ENCODE data around the gene JPT2.
"Not testable (repeated sequence)": the region's sequence is repeated elsewhere in the genome, so short reads cannot be mapped to it uniquely, and the experiment has no call there.

Gene JPT2

DNA sequence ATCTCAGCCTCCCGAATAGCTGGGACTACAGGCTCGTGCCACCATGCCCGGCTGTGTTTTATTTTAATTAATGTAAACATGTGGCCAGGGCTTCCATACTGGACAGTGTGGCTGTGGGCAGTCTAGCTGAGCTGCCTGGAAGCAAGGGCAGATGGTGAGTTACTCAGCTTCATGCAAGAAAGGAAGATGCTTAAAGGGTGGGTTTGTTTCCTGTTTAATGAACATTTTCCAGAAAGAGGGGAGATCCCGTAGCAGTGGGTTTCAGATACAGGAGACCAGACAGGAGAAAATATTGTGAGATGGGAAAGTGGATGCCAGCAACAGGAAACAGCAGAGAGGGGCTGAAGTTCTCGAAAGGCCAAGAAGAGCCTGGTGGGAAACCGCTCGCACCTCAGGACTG, 35.3 kb downstream of the JPT2 start:
- Histone ChIP-seq H4K20me1 (ENCODE audit: control insufficient read depth, insufficient read depth, low read depth, low read length) (peaks cover 5% of the 10 kb centered on the region; the same call in 1 of the 2 replicates), H3F3A (ENCODE audit: control insufficient read depth, insufficient read depth) (peaks cover 42% of the 10 kb centered on the region), H3K4me2 (ENCODE audit: low read length) (peak overlapping the region; percentile 97), H3K9me3 (ENCODE audit: control insufficient read depth, insufficient read depth, low read length) (no peaks in the 10 kb centered on the region), H3K27ac (ENCODE audit: low read depth, low read length) (peak overlapping the region; percentile 99), H3K4me3 (ENCODE audit: low read length) (peak overlapping the region; percentile 80), H3K79me2 (ENCODE audit: control insufficient read depth, low read length) (peaks cover 91% of the 10 kb centered on the region), H3K9me2 (replicated peaks; ENCODE audit: control insufficient read depth, low read length) (no peaks in the 10 kb centered on the region), H3K4me1 (ENCODE audit: control insufficient read depth, low read length) (peaks cover 96% of the 10 kb centered on the region), H3K27me3 (ENCODE audit: control insufficient read depth, low read length) (no peaks in the 10 kb centered on the region), H3K36me3 (ENCODE audit: control insufficient read depth, low read length) (peaks cover 46% of the 10 kb centered on the region)
- TF ChIP-seq EZH2phosphoT487 (IDR thresholded peaks at IDR 0.05; ENCODE audit: borderline replicate concordance, low read length): no peak
- TF ChIP-seq, protein P1, sequence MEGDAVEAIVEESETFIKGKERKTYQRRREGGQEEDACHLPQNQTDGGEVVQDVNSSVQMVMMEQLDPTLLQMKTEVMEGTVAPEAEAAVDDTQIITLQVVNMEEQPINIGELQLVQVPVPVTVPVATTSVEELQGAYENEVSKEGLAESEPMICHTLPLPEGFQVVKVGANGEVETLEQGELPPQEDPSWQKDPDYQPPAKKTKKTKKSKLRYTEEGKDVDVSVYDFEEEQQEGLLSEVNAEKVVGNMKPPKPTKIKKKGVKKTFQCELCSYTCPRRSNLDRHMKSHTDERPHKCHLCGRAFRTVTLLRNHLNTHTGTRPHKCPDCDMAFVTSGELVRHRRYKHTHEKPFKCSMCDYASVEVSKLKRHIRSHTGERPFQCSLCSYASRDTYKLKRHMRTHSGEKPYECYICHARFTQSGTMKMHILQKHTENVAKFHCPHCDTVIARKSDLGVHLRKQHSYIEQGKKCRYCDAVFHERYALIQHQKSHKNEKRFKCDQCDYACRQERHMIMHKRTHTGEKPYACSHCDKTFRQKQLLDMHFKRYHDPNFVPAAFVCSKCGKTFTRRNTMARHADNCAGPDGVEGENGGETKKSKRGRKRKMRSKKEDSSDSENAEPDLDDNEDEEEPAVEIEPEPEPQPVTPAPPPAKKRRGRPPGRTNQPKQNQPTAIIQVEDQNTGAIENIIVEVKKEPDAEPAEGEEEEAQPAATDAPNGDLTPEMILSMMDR (IDR thresholded peaks at IDR 0.05; ENCODE audit: low read depth, low read length, poor library complexity, severe bottlenecking): no peak

GRCh38 chr16:1713933-1714332, 35.9 kb downstream of the JPT2 start:
- H3K4me1 ChIP-seq (ENCODE audit: control insufficient read depth, low read length): peaks cover 96% of the 10 kb centered on the region
- peak overlapping the region; percentile 97 for H3K4me2 ChIP-seq (ENCODE audit: low read length)
- no peaks in the 10 kb centered on the region for H3K27me3 ChIP-seq (ENCODE audit: control insufficient read depth, low read length)
- H3K4me3 ChIP-seq (ENCODE audit: low read length): peak overlapping the region; percentile 80
- peak overlapping the region; percentile 99 for H3K27ac ChIP-seq (ENCODE audit: low read depth, low read length)
- peaks cover 42% of the 10 kb centered on the region for H3F3A ChIP-seq (ENCODE audit: control insufficient read depth, insufficient read depth)
- peaks cover 3% of the 10 kb centered on the region; the same call in 1 of the 2 replicates for H4K20me1 ChIP-seq (ENCODE audit: control insufficient read depth, insufficient read depth, low read depth, low read length)
- H3K9me2 ChIP-seq (replicated peaks; ENCODE audit: control insufficient read depth, low read length): no peaks in the 10 kb centered on the region
- H3K36me3 ChIP-seq (ENCODE audit: control insufficient read depth, low read length): peaks cover 42% of the 10 kb centered on the region
- no peak for TF ChIP-seq EZH2phosphoT487 (IDR thresholded peaks at IDR 0.05; ENCODE audit: borderline replicate concordance, low read length)
- TF ChIP-seq, protein P1 (IDR thresholded peaks at IDR 0.05; ENCODE audit: low read depth, low read length, poor library complexity, severe bottlenecking): no peak
- peaks cover 91% of the 10 kb centered on the region for H3K79me2 ChIP-seq (ENCODE audit: control insufficient read depth, low read length)
- H3K9me3 ChIP-seq (ENCODE audit: control insufficient read depth, insufficient read depth, low read length): no peaks in the 10 kb centered on the region

GRCh38 chr16:1715220-1715619, 37.1 kb downstream of the JPT2 start:
- H3K9me2 ChIP-seq (replicated peaks; ENCODE audit: control insufficient read depth, low read length): no peaks in the 10 kb centered on the region
- no peaks in the 10 kb centered on the region for H4K20me1 ChIP-seq (ENCODE audit: control insufficient read depth, insufficient read depth, low read depth, low read length)
- TF ChIP-seq, protein P1 (IDR thresholded peaks at IDR 0.05; ENCODE audit: low read depth, low read length, poor library complexity, severe bottlenecking): no peak
- no peak for TF ChIP-seq EZH2phosphoT487 (IDR thresholded peaks at IDR 0.05; ENCODE audit: borderline replicate concordance, low read length)
- H3K4me3 ChIP-seq (ENCODE audit: low read length): peak overlapping the region; percentile 80
- H3K9me3 ChIP-seq (ENCODE audit: control insufficient read depth, insufficient read depth, low read length): no peaks in the 10 kb centered on the region
- peaks cover 35% of the 10 kb centered on the region for H3K36me3 ChIP-seq (ENCODE audit: control insufficient read depth, low read length)
- peak overlapping the region; percentile 97 for H3K4me2 ChIP-seq (ENCODE audit: low read length)
- peak overlapping the region; percentile 99 for H3K27ac ChIP-seq (ENCODE audit: low read depth, low read length)
- H3K27me3 ChIP-seq (ENCODE audit: control insufficient read depth, low read length): no peaks in the 10 kb centered on the region
- H3K4me1 ChIP-seq (ENCODE audit: control insufficient read depth, low read length): peaks cover 96% of the 10 kb centered on the region
- peaks cover 51% of the 10 kb centered on the region for H3F3A ChIP-seq (ENCODE audit: control insufficient read depth, insufficient read depth)
- H3K79me2 ChIP-seq (ENCODE audit: control insufficient read depth, low read length): peaks cover 91% of the 10 kb centered on the region

DNA sequence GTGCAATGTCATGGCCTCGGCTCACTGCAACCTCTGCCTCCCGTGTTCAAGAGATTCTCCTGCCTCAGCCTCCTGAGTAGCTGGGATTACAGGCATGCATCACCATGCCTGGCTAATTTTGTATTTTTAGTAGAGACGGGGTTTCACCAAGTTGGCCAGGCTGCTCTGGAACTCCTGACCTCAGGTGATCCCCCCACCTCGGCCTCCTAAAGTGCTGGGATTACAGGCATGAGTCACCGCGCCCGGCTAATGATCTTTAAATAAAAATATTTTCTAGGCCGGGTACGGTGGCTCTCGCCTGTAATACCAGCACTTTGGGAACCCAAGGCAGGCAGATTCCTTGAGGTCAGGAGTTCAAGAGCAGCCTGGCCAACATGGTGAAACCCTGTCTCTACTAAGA, 40.2 kb downstream of the JPT2 start:
- Histone ChIP-seq H3K4me2 (ENCODE audit: low read length) (peak overlapping the region; percentile 64), H3K4me1 (ENCODE audit: control insufficient read depth, low read length) (peaks cover 100% of the 10 kb centered on the region), H3K79me2 (ENCODE audit: control insufficient read depth, low read length) (peaks cover 92% of the 10 kb centered on the region), H3K27ac (ENCODE audit: low read depth, low read length) (peak overlapping the region; percentile 90), H3K4me3 (ENCODE audit: low read length) (peak overlapping the region; percentile 15; the same call in 1 of the 2 replicates), H3F3A (ENCODE audit: control insufficient read depth, insufficient read depth) (peaks cover 32% of the 10 kb centered on the region), H3K36me3 (ENCODE audit: control insufficient read depth, low read length) (peaks cover 31% of the 10 kb centered on the region)
- H3K27me3 ChIP-seq (ENCODE audit: control insufficient read depth, low read length); H4K20me1 ChIP-seq (ENCODE audit: control insufficient read depth, insufficient read depth, low read depth, low read length); H3K9me3 ChIP-seq (ENCODE audit: control insufficient read depth, insufficient read depth, low read length); H3K9me2 ChIP-seq (replicated peaks; ENCODE audit: control insufficient read depth, low read length): not testable (repeated sequence)

DNA sequence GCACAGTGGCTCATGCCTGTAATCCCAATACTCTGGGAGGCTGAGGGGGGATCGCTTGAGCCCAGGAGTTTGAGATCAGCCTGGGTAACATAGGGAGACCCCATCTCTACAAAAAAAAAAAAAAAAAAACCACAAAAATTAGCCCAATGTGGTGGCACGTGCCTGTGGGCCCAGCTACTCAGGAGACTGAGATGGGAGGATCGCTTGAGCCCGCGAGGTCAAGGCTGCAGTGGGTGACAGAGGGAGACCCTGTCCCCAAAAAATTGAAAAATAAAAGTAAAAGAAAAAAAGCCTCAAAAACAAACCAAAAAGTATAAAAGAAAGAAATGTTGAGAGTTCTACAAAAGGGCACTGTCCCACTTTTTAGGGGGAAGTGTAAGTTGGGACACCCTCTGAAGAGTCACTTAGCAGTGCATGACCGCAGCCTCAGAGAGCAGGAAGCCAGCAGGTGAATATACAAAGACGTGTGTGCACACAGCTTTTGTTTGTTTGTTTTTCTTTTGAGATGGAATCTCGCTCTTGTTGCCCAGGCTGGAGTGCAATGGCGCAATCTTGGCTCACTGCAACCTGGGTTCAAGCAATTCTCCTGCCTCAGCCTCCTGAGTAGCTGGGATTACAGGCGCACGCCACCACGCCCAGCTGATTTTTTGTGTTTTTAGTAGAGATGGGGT, 41.6 kb downstream of the JPT2 start:
- peaks cover 100% of the 10 kb centered on the region for H3K4me1 ChIP-seq (ENCODE audit: control insufficient read depth, low read length)

More for the DNA sequence above, 41.6 kb downstream of the JPT2 start:
- Histone ChIP-seq H3K4me2 (ENCODE audit: low read length) (peak overlapping the region; percentile 64), H3K27ac (ENCODE audit: low read depth, low read length) (peak overlapping the region; percentile 90), H3K79me2 (ENCODE audit: control insufficient read depth, low read length) (peaks cover 100% of the 10 kb centered on the region), H3K4me3 (ENCODE audit: low read length) (peak overlapping the region; percentile 44), H3K36me3 (ENCODE audit: control insufficient read depth, low read length) (peaks cover 36% of the 10 kb centered on the region), H3F3A (ENCODE audit: control insufficient read depth, insufficient read depth) (peaks cover 18% of the 10 kb centered on the region)
- not testable (repeated sequence) for H3K27me3 ChIP-seq (ENCODE audit: control insufficient read depth, low read length); H3K9me3 ChIP-seq (ENCODE audit: control insufficient read depth, insufficient read depth, low read length); H3K9me2 ChIP-seq (replicated peaks; ENCODE audit: control insufficient read depth, low read length); H4K20me1 ChIP-seq (ENCODE audit: control insufficient read depth, insufficient read depth, low read depth, low read length)
